Stimulated activated CD8-positive, alpha-beta memory T cell treated with anti-CD3 and anti-CD28 coated beads, Interleukin-7, amount 100 ng/mL, for 4 hours (primary cell): Measurements from ENCODE around the gene EPHB4.
"Not testable (repeated sequence)": the region's sequence is repeated elsewhere in the genome, so short reads cannot be mapped to it uniquely, and the experiment has no call there.

Source experiments
- DNase-seq, 2 donors: peaks; one replicate each; pipeline ENCODE4 v3.0.0-alpha.2; 2020; ENCODE audit warnings: low read depth in 2 of 2

The EPHB4 gene

DNA sequence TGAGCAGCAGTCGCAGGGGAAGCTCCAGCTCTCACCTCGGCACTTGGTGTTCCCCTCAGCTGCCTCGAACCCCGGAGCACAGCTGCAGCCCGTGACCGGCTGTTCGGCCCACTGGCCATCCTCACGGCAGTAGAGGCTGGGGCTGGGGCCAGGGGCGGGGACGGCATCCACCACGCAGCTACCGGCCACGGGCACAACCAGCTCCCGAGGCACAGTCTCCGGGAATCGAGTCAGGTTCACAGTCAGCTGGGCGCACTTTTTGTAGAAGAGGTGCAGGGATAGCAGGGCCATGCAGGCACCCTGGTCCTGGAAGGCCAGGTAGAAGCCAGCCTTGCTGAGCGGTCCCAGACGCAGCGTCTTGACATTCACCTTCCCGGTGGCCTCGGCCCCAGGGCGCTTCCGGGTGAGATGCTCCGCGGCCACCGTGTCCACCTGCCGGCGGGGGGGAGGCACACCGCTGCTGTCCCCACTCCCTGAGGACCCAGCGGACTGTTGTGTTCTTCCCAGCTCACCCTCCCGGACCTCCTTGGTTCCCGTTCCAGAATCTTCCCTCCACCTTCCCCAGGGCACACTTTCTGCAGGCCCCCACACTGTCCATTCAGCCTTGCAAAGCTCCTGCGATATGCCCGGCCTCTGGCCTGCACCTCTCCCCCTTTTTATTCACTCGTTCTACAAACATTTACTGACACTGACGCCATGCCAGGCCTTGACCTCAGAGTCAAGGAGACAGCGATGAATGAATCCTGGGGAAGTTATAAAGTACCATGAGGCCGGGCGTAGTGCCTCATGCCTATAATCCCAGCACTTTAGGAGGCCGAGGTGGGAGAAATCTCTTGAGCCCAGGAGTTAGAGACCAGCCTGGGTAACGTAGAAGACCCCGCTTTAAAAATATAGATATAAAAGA is 4.8 kb downstream of the EPHB4 start:
- no peak for DNase-seq

DNA sequence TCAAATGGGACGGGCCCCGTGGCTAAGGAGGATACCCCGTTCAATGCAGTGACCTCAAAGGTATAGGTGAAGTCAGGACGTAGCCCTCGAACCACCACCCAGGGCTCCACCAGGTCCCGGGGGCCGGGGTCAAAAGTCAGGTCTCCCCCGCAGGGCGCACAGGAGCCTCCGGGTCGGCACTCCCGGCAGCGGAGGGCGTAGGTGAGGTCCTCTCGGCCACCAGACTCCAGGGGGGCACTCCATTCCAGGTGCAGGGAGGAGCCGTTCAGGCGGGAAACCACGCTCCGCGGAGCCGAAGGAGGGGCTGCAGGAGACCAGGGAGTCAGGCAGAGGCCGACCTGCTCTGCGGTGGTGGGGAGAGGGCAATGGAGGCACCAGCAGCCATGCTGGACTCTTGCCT is 7.7 kb downstream of the EPHB4 start:
- DNase-seq = no peak

- DNase-seq = no peak
These were observed 8.5 kb downstream of the EPHB4 start for GRCh38 chr7:100818825-100819224.

GRCh38 chr7:100818366-100818765 is 9.0 kb downstream of the EPHB4 start:
- no peak for DNase-seq

DNA sequence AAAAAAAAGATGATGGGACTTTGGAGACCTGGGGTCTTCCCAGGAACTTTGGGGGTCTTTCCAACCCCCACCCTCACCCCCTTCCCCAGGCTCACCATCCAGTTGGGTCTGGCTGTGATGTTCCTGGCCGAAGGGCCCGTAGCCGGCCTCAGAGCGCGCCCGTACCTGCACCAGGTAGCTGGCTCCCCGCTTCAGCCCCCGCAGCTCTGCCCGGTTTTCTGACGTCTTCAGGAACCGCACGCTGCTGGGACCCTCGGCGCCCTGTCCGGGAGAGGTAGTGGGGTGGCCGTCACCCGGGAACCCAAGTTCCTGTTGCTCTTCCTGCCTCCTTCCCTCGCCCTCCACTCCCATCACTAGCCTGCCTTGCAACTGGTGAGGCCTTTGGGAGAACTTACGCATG is 10.2 kb downstream of the EPHB4 start:
- DNase-seq = no peak

DNA sequence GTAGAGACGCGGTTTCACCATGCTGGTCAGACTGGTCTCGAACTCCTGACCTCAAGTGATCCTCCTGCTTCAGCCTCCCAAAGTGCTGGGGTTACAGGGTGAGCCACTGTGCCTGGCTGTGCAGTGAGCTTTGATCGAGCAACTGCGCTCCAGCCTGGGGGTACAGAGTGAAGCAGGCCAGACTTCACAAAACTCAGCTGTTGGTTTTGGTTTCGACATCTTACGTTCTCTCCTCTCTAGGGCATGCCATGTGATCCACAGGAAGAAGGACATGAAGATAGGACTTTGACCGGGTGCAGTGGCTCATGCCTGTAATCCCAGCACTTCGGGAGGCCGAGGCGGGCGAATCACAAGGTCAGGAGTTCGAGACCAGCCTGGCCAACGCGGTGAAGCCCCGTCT is 10.8 kb downstream of the EPHB4 start:
- not testable (repeated sequence) for DNase-seq

- no peak for DNase-seq
These were observed 14.6 kb downstream of the EPHB4 start for GRCh38 chr7:100812729-100813128.

GRCh38 chr7:100811480-100811879 is 15.8 kb downstream of the EPHB4 start:
- DNase-seq = no peak

GRCh38 chr7:100808354-100808875 is 18.9 kb downstream of the EPHB4 start:
- DNase-seq = no peak

DNA sequence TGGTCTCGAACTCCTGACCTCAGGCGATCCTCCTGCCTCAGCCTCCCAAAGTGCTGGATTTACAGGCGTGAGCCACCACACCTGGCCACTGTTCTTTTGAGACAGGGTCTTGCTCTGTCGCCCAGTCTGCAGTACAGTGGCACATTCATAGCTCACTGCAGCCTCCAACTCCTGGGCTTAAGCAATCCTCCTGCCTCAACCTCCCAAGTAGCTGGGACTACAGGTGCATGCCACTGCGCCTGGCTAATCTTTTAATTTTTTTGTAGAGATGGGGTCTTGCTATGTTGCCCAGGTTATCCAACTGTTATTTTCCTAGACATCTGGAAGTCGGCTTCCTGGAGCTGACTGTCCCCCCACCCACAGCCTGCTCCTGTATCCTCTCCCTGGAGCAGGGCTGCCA is 20.4 kb downstream of the EPHB4 start:
- DNase-seq = not testable (repeated sequence)

GRCh38 chr7:100806276-100806675 is 21.0 kb downstream of the EPHB4 start:
- DNase-seq = no peak

GRCh38 chr7:100804681-100805431 is 22.5 kb downstream of the EPHB4 start:
- no peak for DNase-seq

GRCh38 chr7:100803398-100804161 is 23.7 kb downstream of the EPHB4 start:
- peak in 1 of 2 donors; percentile 3 for DNase-seq

DNA sequence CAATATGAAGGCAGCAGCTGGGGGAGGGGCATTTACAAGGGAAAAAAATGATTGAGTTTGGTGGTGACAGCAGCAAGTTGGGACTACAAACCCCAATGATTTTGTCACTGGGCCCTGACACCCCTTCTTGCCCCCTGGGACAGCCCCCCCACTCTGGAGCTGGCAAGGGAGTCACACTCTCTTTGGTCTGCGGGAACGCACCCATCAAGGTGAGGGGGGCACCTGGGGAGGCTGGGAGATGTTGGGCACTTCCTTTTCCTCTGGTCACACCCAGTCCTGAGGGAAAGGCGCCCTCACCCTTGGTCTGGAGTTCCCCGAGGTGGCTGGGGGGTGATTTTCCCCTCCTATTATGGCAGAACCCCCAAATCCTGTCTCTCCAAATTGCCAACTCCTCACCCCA is 24.4 kb downstream of the EPHB4 start:
- no peak for DNase-seq

GRCh38 chr7:100801833-100802568 is 25.3 kb downstream of the EPHB4 start:
- no peak for DNase-seq

DNA sequence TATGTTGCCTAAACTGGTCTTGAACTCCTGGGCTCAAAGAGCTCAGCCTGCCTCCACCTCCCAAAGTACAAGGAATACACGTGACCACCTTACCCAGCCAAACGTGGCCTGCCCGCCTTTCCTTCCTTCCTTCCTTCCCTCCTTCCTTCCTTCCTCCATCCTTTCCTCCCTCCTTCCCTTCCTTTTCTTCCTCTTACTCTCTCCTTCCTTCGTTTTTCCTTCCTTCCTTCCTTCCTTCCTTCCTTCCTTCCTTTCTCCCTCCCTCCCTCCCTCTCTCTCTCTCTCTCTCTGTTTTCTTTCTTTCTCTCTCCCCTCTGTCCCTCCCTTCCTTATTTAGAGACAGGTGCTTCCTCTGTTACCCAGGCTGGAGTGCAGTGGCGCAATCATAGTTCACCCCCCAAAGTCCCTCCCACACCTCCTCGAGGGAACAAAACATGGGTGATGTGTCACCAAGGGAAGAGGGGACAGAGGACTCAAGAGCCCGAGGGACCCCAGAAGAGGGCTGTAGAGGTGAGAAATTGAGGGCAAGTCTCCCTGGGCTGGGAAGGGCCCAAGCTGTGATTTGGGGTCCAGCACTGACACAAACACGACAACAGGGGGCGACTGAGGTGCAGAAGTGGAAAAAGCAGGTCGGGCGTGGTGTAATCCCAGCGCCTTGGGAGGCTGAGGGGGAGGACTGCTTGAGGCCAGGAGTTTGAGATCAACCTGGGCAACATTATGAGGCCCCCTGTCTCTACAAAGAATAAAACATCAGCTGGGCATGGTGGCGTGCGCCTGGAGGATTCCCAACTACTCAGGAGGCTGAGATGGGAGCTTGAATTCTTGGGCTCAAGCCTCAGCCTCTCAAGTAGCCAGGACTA is 28.1 kb downstream of the EPHB4 start:
- DNase-seq = peak; percentile 16 to 21

DNA sequence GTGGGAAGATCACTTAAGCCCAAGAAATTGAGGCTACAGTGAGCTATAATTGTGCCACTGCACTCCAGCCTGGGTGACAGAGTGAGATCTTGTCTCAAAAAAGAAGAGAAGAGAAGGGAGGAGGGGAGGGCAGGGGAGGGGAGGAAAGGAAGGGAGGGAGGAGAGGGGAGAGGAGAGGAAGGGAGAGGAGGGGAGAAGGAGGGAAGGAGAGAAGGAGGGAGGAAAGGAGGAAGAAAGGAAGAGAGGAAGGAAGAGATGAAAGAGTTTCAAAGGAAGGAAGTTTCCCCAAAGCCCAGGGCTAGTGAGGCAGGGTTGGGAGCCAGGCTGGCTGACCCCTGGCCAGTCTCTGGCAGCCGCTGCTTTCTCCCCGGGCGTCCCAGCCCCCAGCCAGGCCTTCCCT is 32.6 kb downstream of the EPHB4 start:
- DNase-seq = no peak

GRCh38 chr7:100793806-100794660 is 33.3 kb downstream of the EPHB4 start:
- no peak for DNase-seq
